Measurements from ENCODE around the gene TNRC6B. TPM values are rescaled to one million over a fixed set of nuclear protein-coding genes. Genes with fewer than 3 reads are reported as not detected.

TNRC6B gene
- total RNA-seq, 1 experiment from 2014 or later, result 52.2 TPM

DNA sequence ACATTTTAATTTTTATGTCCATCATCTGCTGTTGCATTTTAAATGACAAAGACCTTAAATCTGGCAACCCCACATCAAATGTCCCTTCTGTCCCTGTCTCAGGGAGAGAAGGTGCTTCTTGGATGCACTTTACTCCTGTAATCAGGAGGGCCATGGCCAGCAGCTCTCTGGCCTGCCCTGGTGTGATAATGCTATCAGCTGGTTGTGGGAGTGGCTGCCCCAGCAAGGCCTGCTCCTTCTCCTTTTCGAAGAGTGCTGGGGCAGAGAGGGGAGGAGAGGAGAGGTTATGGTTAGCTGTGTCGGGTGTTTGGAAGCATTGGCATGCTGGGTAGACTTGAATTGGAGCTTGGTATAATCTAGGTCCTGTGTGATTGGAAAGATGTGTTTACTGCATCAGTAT is 12.8 kb downstream of the TNRC6B start:
- TF ChIP-seq, protein P1, sequence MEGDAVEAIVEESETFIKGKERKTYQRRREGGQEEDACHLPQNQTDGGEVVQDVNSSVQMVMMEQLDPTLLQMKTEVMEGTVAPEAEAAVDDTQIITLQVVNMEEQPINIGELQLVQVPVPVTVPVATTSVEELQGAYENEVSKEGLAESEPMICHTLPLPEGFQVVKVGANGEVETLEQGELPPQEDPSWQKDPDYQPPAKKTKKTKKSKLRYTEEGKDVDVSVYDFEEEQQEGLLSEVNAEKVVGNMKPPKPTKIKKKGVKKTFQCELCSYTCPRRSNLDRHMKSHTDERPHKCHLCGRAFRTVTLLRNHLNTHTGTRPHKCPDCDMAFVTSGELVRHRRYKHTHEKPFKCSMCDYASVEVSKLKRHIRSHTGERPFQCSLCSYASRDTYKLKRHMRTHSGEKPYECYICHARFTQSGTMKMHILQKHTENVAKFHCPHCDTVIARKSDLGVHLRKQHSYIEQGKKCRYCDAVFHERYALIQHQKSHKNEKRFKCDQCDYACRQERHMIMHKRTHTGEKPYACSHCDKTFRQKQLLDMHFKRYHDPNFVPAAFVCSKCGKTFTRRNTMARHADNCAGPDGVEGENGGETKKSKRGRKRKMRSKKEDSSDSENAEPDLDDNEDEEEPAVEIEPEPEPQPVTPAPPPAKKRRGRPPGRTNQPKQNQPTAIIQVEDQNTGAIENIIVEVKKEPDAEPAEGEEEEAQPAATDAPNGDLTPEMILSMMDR (conservative IDR thresholded peaks at IDR 0.05; ENCODE audit: low read depth, low read length), result no peak
- no peak for TF ChIP-seq EZH2 (IDR thresholded peaks at IDR 0.05; ENCODE audit: borderline replicate concordance, low read depth, low read length, poor library complexity, severe bottlenecking)
- no peak overlapping the region for H3K4me3 ChIP-seq (ENCODE audit: low read depth, low read length, poor library complexity, severe bottlenecking)
- CTCF ChIA-PET, result no interaction called here
- H3K4me1 ChIP-seq (ENCODE audit: insufficient read depth, low read length, poor library complexity, severe bottlenecking), result peaks cover 8% of the 10 kb centered on the region
- no peak for DNase-seq (ENCODE audit: low spot score)
- H3K27me3 ChIP-seq (replicated peaks; ENCODE audit: insufficient read depth, low read depth, low read length, poor library complexity), result no peaks in the 10 kb centered on the region
- intact Hi-C loops (cut with micrococcal nuclease; ENCODE audit: unreplicated experiment), result loop anchor here (5.0 kb wide), 1 partner anchor 148 kb away; no protein-coding TSS in a partner anchor
- POLR2A ChIA-PET (ENCODE audit: low non-redundant PET), result no interaction called here
- no TSS peak for BruUV-seq (replicated peaks)
- H3K9me3 ChIP-seq (ENCODE audit: low read depth, low read length, poor library complexity, severe bottlenecking), result no peaks in the 10 kb centered on the region
- no peaks in the 10 kb centered on the region for H3K36me3 ChIP-seq (ENCODE audit: insufficient read depth, low read length, poor library complexity, severe bottlenecking)
- H3K27ac ChIP-seq (ENCODE audit: low read depth, low read length, poor library complexity, severe bottlenecking), result no peak overlapping the region

DNA sequence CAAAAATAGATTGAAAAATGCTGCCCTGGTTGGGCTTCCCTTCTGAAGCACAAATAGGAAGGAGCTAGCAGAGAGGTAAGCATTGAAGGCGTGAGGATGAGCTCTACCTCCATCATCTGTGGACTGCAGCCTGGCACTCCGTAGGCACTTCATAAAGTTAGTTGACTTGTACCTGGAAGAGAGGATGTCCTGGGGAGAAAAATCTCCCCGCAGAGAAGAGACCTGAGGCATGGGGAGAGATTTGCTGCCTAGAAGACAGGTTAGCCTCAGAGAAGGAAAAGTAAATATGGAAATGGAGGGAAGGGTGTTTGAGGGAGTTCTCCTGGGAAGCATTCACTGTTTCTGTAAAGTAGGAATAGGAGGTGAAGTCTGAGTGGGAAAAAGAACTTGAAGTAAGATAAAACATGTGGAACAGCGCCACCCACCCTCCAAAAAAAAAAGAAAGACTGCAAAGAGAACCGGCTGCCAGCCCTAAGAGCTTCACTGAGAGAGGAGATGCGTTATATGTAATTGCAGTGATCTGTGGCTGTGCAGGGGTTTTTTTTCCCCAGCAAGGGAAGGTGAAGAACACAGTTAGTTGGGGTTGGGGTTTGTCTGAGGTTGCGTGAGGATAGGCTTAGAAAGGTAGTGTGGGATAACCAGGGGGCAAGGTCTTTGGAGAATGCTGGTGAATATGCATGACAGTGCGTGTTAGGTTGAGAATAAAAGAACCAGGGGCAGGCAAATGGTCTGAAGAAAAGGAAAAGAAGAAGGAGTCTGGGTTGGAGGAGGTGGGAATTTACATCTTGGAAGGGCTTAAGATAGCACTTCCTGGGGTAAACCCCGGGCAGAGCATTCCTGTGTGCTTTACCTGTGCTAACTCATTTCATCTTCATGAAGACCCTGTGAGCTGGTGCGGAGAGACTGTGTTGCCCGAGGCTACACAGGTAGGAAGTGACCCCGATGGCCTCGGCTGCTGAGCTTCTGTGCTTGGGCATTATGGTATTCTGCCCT is 16.0 kb downstream of the TNRC6B start:
- peak; percentile 51 for DNase-seq (ENCODE audit: low spot score)
- CTCF ChIA-PET, result interaction anchor here (1.4 kb wide), 1 partner anchor 16 kb away, joined by 4 read pairs; the partner anchor contains the start of gene TNRC6B
- POLR2A ChIA-PET (ENCODE audit: low non-redundant PET), result interaction anchor here (0.6 kb wide), 1 partner anchor 22 kb away, joined by 3 read pairs; no protein-coding TSS in a partner anchor
- no peaks in the 10 kb centered on the region for H3K27me3 ChIP-seq (replicated peaks; ENCODE audit: insufficient read depth, low read depth, low read length, poor library complexity)
- no peak overlapping the region for H3K4me3 ChIP-seq (ENCODE audit: low read depth, low read length, poor library complexity, severe bottlenecking)
- no peak overlapping the region for H3K27ac ChIP-seq (ENCODE audit: low read depth, low read length, poor library complexity, severe bottlenecking)
- intact Hi-C loops (cut with micrococcal nuclease; ENCODE audit: unreplicated experiment), result loop anchor here (5.0 kb wide), 1 partner anchor 151 kb away; no protein-coding TSS in a partner anchor
- TF ChIP-seq EZH2 (IDR thresholded peaks at IDR 0.05; ENCODE audit: borderline replicate concordance, low read depth, low read length, poor library complexity, severe bottlenecking), result no peak
- TF ChIP-seq, protein P1 (conservative IDR thresholded peaks at IDR 0.05; ENCODE audit: low read depth, low read length), result peak; percentile 63
- no peaks in the 10 kb centered on the region for H3K36me3 ChIP-seq (ENCODE audit: insufficient read depth, low read length, poor library complexity, severe bottlenecking)
- H3K9me3 ChIP-seq (ENCODE audit: low read depth, low read length, poor library complexity, severe bottlenecking), result no peaks in the 10 kb centered on the region
- BruUV-seq (replicated peaks), result no TSS peak
- peaks cover 15% of the 10 kb centered on the region for H3K4me1 ChIP-seq (ENCODE audit: insufficient read depth, low read length, poor library complexity, severe bottlenecking)

DNA sequence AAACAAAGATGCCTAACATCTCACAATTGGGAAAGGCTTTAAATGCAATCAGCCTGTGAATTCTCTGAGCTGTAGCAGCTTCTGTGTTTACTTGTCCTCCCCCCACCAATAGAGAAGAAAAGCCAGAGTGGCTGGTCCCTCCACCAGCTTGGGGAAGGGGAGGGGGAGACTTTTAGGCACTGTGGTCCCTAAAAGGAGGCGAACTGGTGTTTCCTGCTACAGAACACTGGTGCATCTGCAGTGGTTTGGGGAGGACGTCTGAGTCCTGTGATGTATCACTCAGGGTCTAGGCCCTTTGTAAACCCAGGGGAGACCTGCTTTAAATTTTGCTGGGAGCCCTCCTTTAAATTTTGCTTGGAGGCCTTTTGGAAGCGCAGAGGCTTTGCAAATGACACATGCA is 16.9 kb downstream of the TNRC6B start:
- H3K4me1 ChIP-seq (ENCODE audit: insufficient read depth, low read length, poor library complexity, severe bottlenecking), result peaks cover 15% of the 10 kb centered on the region
- ChIA-PET CTCF (no interaction called here), POLR2A (ENCODE audit: low non-redundant PET) (no interaction called here)
- no peaks in the 10 kb centered on the region for H3K36me3 ChIP-seq (ENCODE audit: insufficient read depth, low read length, poor library complexity, severe bottlenecking)
- DNase-seq (ENCODE audit: low spot score), result no peak
- no peak overlapping the region for H3K4me3 ChIP-seq (ENCODE audit: low read depth, low read length, poor library complexity, severe bottlenecking)
- no peak overlapping the region for H3K27ac ChIP-seq (ENCODE audit: low read depth, low read length, poor library complexity, severe bottlenecking)
- H3K27me3 ChIP-seq (replicated peaks; ENCODE audit: insufficient read depth, low read depth, low read length, poor library complexity), result no peaks in the 10 kb centered on the region
- H3K9me3 ChIP-seq (ENCODE audit: low read depth, low read length, poor library complexity, severe bottlenecking), result no peaks in the 10 kb centered on the region
- TF ChIP-seq, protein P1 (conservative IDR thresholded peaks at IDR 0.05; ENCODE audit: low read depth, low read length), result no peak
- no peak for TF ChIP-seq EZH2 (IDR thresholded peaks at IDR 0.05; ENCODE audit: borderline replicate concordance, low read depth, low read length, poor library complexity, severe bottlenecking)
- no TSS peak for BruUV-seq (replicated peaks)
- intact Hi-C loops (cut with micrococcal nuclease; ENCODE audit: unreplicated experiment), result loop anchor here (5.0 kb wide), 1 partner anchor 152 kb away; no protein-coding TSS in a partner anchor
